Suprapubic skin (tissue), 3 donors: ENCODE results near the gene SPINDOC.

ENCODE experiments used
- POLR2A ChIP-seq, 2 donors: fragments of 450-650 bp; IDR thresholded peaks; one replicate each; pipeline ENCODE4 v1.6.1; 2017; ENCODE audit warnings: antibody characterized with exemption in 2 of 2, mild to moderate bottlenecking in 2 of 2, moderate library complexity in 2 of 2
- TF ChIP-seq, protein P1 (sequence below), 2 donors: fragments of 200-600 bp in 1 of 2; fragments of 450-650 bp in 1 of 2; sonication (generic) in 1 of 2; IDR thresholded peaks; one replicate each; pipeline ENCODE4 v1.5.1; 2016 to 2019; ENCODE audit warnings: antibody characterized with exemption in 2 of 2, mild to moderate bottlenecking in 1 of 2, moderate library complexity in 1 of 2

- TF ChIP-seq, protein P1, sequence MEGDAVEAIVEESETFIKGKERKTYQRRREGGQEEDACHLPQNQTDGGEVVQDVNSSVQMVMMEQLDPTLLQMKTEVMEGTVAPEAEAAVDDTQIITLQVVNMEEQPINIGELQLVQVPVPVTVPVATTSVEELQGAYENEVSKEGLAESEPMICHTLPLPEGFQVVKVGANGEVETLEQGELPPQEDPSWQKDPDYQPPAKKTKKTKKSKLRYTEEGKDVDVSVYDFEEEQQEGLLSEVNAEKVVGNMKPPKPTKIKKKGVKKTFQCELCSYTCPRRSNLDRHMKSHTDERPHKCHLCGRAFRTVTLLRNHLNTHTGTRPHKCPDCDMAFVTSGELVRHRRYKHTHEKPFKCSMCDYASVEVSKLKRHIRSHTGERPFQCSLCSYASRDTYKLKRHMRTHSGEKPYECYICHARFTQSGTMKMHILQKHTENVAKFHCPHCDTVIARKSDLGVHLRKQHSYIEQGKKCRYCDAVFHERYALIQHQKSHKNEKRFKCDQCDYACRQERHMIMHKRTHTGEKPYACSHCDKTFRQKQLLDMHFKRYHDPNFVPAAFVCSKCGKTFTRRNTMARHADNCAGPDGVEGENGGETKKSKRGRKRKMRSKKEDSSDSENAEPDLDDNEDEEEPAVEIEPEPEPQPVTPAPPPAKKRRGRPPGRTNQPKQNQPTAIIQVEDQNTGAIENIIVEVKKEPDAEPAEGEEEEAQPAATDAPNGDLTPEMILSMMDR (IDR thresholded peaks at IDR 0.05), result no peak
- TF ChIP-seq POLR2A (IDR thresholded peaks at IDR 0.05), result no peak
These were observed 10.4 kb upstream of the SPINDOC start for GRCh38 chr11:63802637-63803414.
